Astrocyte (in vitro differentiated cells and primary cell): ENCODE measurements around the gene DYNLT2.

Experiments used
- EZH2 ChIP-seq: IDR thresholded peaks from 2 replicates; pipeline ENCODE4 v1.6.1; 2012; ENCODE audit warnings: mild to moderate bottlenecking, low read length, inconsistent platforms; ENCODE audit not compliant: insufficient read depth
- TF ChIP-seq, protein P1 (sequence below): IDR thresholded peaks from 2 replicates; pipeline ENCODE4 v1.5.1; 2011; ENCODE audit warnings: low read depth, mild to moderate bottlenecking, inconsistent platforms, low read length, moderate library complexity; ENCODE audit not compliant: insufficient read depth

DNA sequence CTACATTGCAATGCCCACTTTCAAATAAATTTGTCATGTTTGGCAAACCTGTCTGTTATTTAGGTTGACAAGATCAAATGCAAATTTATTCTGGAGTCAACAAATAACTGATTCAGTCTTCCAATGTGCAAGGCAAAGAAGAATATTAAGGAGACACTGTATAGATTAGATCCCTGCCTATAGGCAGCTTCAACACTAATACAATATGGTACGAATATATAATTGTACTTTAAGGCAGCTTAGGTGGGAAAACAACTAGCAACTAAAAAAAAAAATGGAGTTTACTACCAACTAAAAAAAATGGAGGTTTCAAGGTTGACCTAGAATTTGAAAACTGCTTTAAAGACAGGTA, 25.3 kb downstream of the DYNLT2 start:
- TF ChIP-seq, protein P1, sequence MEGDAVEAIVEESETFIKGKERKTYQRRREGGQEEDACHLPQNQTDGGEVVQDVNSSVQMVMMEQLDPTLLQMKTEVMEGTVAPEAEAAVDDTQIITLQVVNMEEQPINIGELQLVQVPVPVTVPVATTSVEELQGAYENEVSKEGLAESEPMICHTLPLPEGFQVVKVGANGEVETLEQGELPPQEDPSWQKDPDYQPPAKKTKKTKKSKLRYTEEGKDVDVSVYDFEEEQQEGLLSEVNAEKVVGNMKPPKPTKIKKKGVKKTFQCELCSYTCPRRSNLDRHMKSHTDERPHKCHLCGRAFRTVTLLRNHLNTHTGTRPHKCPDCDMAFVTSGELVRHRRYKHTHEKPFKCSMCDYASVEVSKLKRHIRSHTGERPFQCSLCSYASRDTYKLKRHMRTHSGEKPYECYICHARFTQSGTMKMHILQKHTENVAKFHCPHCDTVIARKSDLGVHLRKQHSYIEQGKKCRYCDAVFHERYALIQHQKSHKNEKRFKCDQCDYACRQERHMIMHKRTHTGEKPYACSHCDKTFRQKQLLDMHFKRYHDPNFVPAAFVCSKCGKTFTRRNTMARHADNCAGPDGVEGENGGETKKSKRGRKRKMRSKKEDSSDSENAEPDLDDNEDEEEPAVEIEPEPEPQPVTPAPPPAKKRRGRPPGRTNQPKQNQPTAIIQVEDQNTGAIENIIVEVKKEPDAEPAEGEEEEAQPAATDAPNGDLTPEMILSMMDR = no peak
- no peak for TF ChIP-seq EZH2
